GM12892 (cell line): ENCODE measurements around the gene VAPA.

Experiments used
- DNase-seq: peaks from one replicate; pipeline ENCODE4 v3.0.0; 2011; ENCODE audit not compliant: insufficient read length
- FAIRE-seq: peaks from 2 replicates; lab custom pipeline; 2011; peaks lifted over from hg19 to GRCh38; lab: Jason Lieb, UNC
- POLR2A ChIP-seq: IDR thresholded peaks from 2 replicates; pipeline ENCODE4 v1.6.1; 2011; ENCODE audit warnings: low read depth, low read length, control low read depth
- POLR2AphosphoS5 ChIP-seq: IDR thresholded peaks from 2 replicates; pipeline ENCODE4 v1.6.1; 2011; ENCODE audit warnings: low read depth, low read length, control low read depth
- TAF1 ChIP-seq: IDR thresholded peaks from 2 replicates; pipeline ENCODE4 v1.6.1; 2011; ENCODE audit warnings: low read depth, mild to moderate bottlenecking, control low read depth, low read length, borderline replicate concordance

The VAPA gene

GRCh38 chr18:9922592-9923311, 8.9 kb downstream of the VAPA start:
- DNase-seq: no peak
- TF ChIP-seq POLR2AphosphoS5 (no peak), POLR2A (no peak), TAF1 (no peak)
- FAIRE-seq: no peak

- no peak for FAIRE-seq
- no peak for DNase-seq
- TF ChIP-seq POLR2AphosphoS5: no peak
- TF ChIP-seq POLR2A: no peak
- TF ChIP-seq TAF1: no peak
These were observed 10.6 kb downstream of the VAPA start for GRCh38 chr18:9924371-9924943.

DNA sequence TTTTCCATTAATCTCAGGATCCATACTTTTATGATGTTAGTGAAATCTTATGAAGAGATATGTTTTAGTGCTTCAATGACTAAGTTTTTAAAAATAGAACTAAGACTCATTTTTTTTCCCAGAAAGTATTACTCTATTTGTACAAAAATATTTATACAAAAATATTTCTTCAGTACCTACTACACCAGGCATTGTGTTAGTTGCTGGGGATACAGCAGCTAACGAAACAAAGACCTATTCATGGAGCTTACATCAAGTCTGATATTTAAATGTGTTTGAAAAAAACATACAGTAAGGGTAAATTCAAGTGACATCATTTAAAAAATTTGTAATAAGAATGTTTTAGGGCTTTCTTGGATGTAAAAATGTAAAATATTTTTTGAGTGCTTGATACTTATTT, 11.6 kb downstream of the VAPA start:
- no peak for FAIRE-seq
- DNase-seq: no peak
- TF ChIP-seq TAF1 (no peak), POLR2AphosphoS5 (no peak), POLR2A (no peak)

DNA sequence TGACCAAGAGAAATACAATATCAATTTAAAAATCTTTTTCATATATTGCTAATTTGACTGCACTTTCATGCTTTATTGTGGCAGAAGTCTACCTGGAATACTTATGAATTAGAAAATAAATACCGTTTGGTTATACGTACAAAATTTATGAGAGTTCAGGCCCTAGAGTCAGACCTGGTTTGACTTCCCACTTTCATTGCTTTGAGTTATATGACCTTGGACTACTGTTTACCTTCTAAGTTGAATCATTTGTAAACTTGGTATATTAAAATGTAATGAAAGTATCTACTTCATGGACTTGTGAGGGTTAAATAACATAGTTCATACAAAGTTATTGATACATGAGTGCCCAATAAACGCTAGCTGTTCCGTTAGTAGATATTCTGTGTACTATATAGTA, 12.0 kb downstream of the VAPA start:
- FAIRE-seq: no peak
- DNase-seq: no peak
- TF ChIP-seq TAF1 (no peak), POLR2AphosphoS5 (no peak), POLR2A (no peak)

GRCh38 chr18:9926223-9926894, 12.5 kb downstream of the VAPA start:
- TF ChIP-seq POLR2AphosphoS5 (no peak), TAF1 (no peak), POLR2A (no peak)
- DNase-seq (no peak), FAIRE-seq (no peak)

DNA sequence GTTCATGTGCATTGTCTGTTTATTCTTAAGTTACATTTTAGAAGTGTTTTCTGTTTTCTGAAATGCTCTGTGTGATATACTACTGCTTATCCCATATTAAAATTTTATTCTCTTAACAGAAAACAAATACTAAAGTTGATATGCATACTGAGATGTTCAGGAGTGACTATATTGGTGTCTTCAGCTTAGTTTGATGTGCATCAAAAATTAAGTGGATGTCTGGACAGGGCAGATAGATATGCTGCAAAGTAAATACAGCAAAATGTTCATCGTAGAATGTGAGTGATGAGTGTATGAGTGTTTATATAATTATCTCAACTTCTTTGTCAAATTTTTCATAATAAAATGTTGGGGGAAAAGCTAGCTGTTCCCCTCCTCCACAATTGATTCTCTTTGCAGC, 13.2 kb downstream of the VAPA start:
- no peak for DNase-seq
- TF ChIP-seq POLR2AphosphoS5: no peak
- no peak for TF ChIP-seq TAF1
- no peak for TF ChIP-seq POLR2A
- FAIRE-seq: no peak

DNA sequence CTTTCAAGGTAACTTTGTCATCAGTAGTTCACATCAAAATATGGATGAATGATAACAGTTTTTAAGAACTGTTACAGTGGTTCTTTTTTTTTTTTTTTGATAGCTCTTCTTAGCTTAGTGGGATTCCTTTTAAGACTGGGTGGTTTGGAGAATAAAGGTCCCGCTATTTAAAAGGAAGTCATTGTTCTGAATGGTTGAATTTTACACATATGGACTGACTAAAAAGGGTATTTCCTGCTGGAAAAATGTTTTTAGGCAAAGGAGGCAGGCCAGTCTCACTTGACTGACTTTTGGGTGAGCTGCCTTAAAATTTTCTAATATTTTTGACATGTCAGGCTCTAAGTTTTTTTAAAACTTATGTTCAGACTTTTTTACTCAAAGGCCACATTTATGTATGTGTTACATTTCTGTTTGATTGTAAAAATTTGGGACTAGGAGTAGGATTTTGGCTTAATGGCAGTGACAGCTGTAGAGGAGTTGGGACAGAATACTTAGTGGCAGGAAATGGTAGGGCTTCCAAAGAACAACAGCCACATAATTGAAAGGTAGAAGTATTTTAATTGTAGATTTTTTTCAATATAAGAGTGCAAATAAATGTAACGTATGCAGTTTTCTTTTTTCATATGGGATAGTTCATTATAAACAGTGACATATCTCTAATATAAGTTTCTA, 13.7 kb downstream of the VAPA start:
- TF ChIP-seq TAF1: no peak
- DNase-seq: no peak
- no peak for FAIRE-seq

DNA sequence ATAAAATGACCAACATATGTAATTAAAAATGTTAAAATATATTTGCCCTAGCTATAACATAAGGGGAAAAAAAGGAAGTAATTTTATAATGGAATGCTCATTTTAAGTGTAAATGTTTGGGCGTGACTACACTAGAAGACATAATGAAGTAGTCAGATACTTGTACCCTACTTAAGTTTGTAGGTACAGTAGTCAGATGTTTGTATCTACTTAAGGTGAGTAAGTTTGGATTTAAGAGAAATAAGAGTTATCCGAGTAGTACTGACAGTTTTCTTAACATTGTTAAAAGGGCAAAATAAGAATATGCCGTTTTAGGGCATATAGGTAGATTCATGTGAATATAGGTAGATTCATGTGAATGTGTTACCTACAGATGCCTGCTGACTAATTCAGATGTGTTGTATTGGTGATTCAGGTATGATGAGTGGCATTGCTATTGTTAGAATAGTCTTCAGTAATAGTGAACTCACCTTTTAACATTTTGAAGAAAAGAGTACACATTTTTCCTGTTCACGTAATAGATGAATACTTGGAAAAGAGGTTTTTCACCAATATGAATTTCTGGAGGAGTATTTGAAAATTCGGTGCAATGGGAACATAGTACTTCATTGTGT, 14.9 kb downstream of the VAPA start:
- DNase-seq: no peak
- TF ChIP-seq POLR2A (no peak), POLR2AphosphoS5 (no peak), TAF1 (no peak)
- no peak for FAIRE-seq

GRCh38 chr18:9930299-9930884, 16.6 kb downstream of the VAPA start:
- no peak for TF ChIP-seq POLR2AphosphoS5
- TF ChIP-seq TAF1: no peak
- no peak for TF ChIP-seq POLR2A
- DNase-seq: no peak
- FAIRE-seq: no peak

DNA sequence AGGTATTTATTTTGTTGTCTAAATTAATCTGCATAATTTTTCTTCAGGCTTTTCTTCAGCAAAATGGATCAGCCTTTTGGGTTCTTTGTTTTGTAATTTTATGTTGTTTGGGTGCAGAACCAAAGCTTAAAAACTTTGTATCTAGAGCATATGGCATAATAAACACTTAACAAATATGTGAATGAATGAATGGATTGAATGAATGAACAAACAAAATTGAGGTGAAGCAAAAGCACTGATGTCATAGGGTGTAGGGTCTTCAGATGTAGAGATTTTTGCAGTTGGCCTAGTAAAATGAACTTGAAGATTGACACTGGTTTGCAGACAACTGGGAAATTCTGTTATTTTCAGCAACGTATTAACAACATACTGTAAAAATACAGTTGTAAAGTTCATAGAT, 17.3 kb downstream of the VAPA start:
- no peak for FAIRE-seq
- TF ChIP-seq POLR2AphosphoS5 (no peak), TAF1 (no peak)
- no peak for DNase-seq

GRCh38 chr18:9931678-9932077, 17.9 kb downstream of the VAPA start:
- DNase-seq (no peak), FAIRE-seq (no peak)
- TF ChIP-seq POLR2AphosphoS5 (no peak), TAF1 (no peak), POLR2A (no peak)
